ENCODE data around the gene CENPV. TPM values are rescaled to one million over a fixed set of nuclear protein-coding genes. Genes with fewer than 3 reads are reported as not detected.

CENPV gene
- total RNA-seq, 1 donor from 2014 or later: 17.3 TPM

- Histone ChIP-seq H3K27ac (no peak overlapping the region), H3K27me3 (ENCODE audit: low read depth) (no peaks in the 10 kb centered on the region), H3K9me3 (no peaks in the 10 kb centered on the region), H3K36me3 (peaks cover 17% of the 10 kb centered on the region), H3K4me1 (no peaks in the 10 kb centered on the region), H3K4me3 (no peak overlapping the region)
- DNase-seq (no peak), ATAC-seq (no peak)
- intact Hi-C loops (cut with DNase I): no loop called here
- TF ChIP-seq CTCF (IDR thresholded peaks at IDR 0.05): no peak
Observed at GRCh38 chr17:16339402-16339801, 13.9 kb downstream of the CENPV start.

DNA sequence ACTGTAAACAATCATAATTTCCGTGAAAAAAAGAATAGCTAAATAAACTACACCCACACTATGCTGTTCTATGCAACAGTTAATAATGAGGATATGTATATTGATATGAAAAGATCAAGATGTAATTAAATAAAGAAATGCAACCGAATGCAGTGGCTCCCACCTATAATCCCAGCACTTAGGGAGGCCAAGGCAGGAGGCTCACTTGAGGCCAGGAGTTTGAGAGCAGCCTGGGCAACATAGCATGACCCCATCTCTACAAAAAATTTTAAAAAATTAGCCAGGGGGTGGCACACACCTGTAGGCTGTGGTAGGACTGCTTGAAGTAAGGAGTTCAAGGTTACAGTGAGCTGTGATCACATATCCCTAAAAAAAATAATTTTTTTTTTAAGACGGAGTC is 14.9 kb downstream of the CENPV start:
- Histone ChIP-seq H3K27ac (no peak overlapping the region), H3K36me3 (peaks cover 9% of the 10 kb centered on the region), H3K4me3 (no peak overlapping the region), H3K9me3 (no peaks in the 10 kb centered on the region), H3K27me3 (ENCODE audit: low read depth) (no peaks in the 10 kb centered on the region), H3K4me1 (no peaks in the 10 kb centered on the region)
- intact Hi-C loops (cut with DNase I): no loop called here
- ATAC-seq (no peak), DNase-seq (no peak)
- no peak for TF ChIP-seq CTCF (IDR thresholded peaks at IDR 0.05)

DNA sequence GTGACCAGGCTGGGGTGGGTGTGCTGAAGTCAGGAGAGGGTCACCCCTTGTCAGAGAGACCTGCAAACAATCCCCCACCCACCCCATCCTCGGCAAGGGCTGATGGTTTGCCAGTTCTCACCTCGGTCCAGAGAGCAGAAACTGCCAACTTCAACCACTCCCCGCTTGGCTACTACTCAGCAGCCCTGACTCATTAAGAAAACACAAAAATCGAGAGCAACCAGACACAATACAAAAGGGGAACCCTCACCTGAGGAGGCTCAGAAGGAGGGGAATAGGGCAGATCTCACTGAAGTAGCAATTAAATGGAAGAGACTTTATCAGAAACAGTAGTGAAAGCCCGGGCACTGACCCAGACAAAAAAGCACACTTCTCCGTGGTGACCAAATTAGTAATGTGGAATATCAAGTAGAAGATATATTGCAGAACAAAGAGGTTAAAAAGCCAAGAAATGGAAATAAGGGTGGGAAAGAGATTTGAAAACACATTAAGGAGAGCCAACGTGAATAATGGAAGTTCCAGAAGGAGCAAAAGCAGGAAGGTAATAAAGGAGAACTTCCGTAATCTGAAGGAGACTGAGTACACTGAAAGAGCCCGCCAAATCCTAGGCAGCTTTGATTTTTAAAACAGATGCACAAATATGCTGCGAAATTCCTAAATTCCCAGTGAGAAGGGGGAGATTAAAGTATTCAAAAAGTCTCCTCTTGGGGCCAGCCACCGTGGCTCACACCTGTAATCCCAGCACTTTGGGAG is 23.6 kb downstream of the CENPV start:
- no peak for TF ChIP-seq CTCF (IDR thresholded peaks at IDR 0.05)
- Histone ChIP-seq H3K36me3 (peaks cover 28% of the 10 kb centered on the region), H3K9me3 (no peaks in the 10 kb centered on the region), H3K4me3 (no peak overlapping the region), H3K27ac (no peak overlapping the region), H3K4me1 (peaks cover 5% of the 10 kb centered on the region), H3K27me3 (ENCODE audit: low read depth) (no peaks in the 10 kb centered on the region)
- ATAC-seq: peak; percentile 80 to 91
- no peak for DNase-seq
- intact Hi-C loops (cut with DNase I): no loop called here

- DNase-seq: no peak
- TF ChIP-seq CTCF (IDR thresholded peaks at IDR 0.05): no peak
- ATAC-seq: peak; percentile 41 to 55
- H3K4me1 ChIP-seq: peaks cover 5% of the 10 kb centered on the region
- H3K27me3 ChIP-seq (ENCODE audit: low read depth): no peaks in the 10 kb centered on the region
- intact Hi-C loops (cut with DNase I): no loop called here
- H3K9me3 ChIP-seq: no peaks in the 10 kb centered on the region
- no peak overlapping the region for H3K4me3 ChIP-seq
- peaks cover 28% of the 10 kb centered on the region for H3K36me3 ChIP-seq
- H3K27ac ChIP-seq: no peak overlapping the region
Observed at GRCh38 chr17:16328997-16329396, 24.3 kb downstream of the CENPV start.

- no peaks in the 10 kb centered on the region for H3K27me3 ChIP-seq (ENCODE audit: low read depth)
- TF ChIP-seq CTCF (IDR thresholded peaks at IDR 0.05): no peak
- intact Hi-C loops (cut with DNase I): no loop called here
- H3K4me3 ChIP-seq: no peak overlapping the region
- no peak overlapping the region for H3K27ac ChIP-seq
- H3K36me3 ChIP-seq: peaks cover 31% of the 10 kb centered on the region
- peaks cover 5% of the 10 kb centered on the region for H3K4me1 ChIP-seq
- ATAC-seq: no peak
- no peak for DNase-seq
- H3K9me3 ChIP-seq: no peaks in the 10 kb centered on the region
Observed at GRCh38 chr17:16327018-16327417, 26.3 kb downstream of the CENPV start.

Measured in lower lobe of right lung (tissue), 2 donors.